H1 (cell line): ENCODE results near the gene RHOH. TPM values are rescaled to one million over a fixed set of nuclear protein-coding genes. Genes with fewer than 3 reads are reported as not detected.

Experiments used
- BCL11A ChIP-seq, 2 experiments: IDR thresholded peaks; one replicate each; pipeline ENCODE4 v1.6.1; 2011; ENCODE audit warnings: low read depth in 2 of 2, low read length in 2 of 2, mild to moderate bottlenecking in 2 of 2
- CHD2 ChIP-seq: IDR thresholded peaks from 2 replicates; pipeline ENCODE4 v1.6.1; 2012; ENCODE audit warnings: low read length, improper control_type of control experiment
- CHD7 ChIP-seq: fragments of 300-600 bp; sonication (generic); IDR thresholded peaks from 2 replicates; pipeline ENCODE4 v1.7.1; 2012; ENCODE audit warnings: low read length, moderate library complexity, mild to moderate bottlenecking, inconsistent platforms; ENCODE audit not compliant: insufficient replicate concordance
- EZH2 ChIP-seq: fragments of 200-600 bp; sonication (generic); IDR thresholded peaks from 2 replicates; pipeline ENCODE4 v1.7.1; 2012; ENCODE audit warnings: low read depth, mild to moderate bottlenecking, moderate library complexity, low read length, inconsistent platforms; ENCODE audit not compliant: severe bottlenecking
- GTF2F1 ChIP-seq: IDR thresholded peaks from 2 replicates; pipeline ENCODE4 v1.6.1; 2012; ENCODE audit warnings: low read depth, low read length, improper control_type of control experiment, borderline replicate concordance
- RXRA ChIP-seq: IDR thresholded peaks from 2 replicates; pipeline ENCODE4 v1.6.1; 2011; ENCODE audit warnings: low read depth, mild to moderate bottlenecking, low read length, moderate library complexity; ENCODE audit not compliant: insufficient read depth
- USF2 ChIP-seq: IDR thresholded peaks from 2 replicates; pipeline ENCODE4 v1.6.1; 2011; ENCODE audit warnings: low read length, improper control_type of control experiment
- polyA plus RNA-seq, 7 experiments: library from polyadenylated mRNA; depleted of rRNA in 3 of 7; stranded (reverse) in 5 of 7; unstranded in 2 of 7; fragments of >200 nt in 5 of 7; fragments of 200-250 nt in 2 of 7; gene quantifications; 1 replicate in 5 of 7; 2 replicates in 1 of 7; 4 replicates in 1 of 7; pipeline versions ENCODE4 v1.2.1 to v1.2.3, GENCODE V29; 2011 to 2013; ENCODE audit warnings: missing spikeins in 2 of 7, mixed read lengths in 2 of 7
- total RNA-seq: library from RNA; stranded (reverse); fragmentation: NEBNext Ultra II Directional; extraction: Animal tissue kit (Norgen Biotek cat#: 25700); gene quantifications from 2 replicates; pipeline ENCODE4 v1.2.1, GENCODE V29; 2021

The RHOH gene
- total and polyA plus RNA-seq, 2 of the 8 experiments (the other 6 are each of a cell fraction or from before 2014, with no cell fraction given), result 5.9 to 6.9 TPM

GRCh38 chr4:40182001-40182400, 14.8 kb upstream of the RHOH start (continued):
- no peak for TF ChIP-seq CHD7
- no peak for TF ChIP-seq RXRA
- no peak for TF ChIP-seq USF2
- no peak for TF ChIP-seq BCL11A (IDR thresholded peaks at IDR 0.05; ENCODE audit: low read depth in 2 of 2, low read length in 2 of 2)
- no peak for TF ChIP-seq CHD2
- no peak for TF ChIP-seq GTF2F1
- TF ChIP-seq EZH2, result no peak
